CD14-positive monocyte (primary cell): ENCODE data around the gene PRLH. TPM values are rescaled to one million over a fixed set of nuclear protein-coding genes. Genes with fewer than 3 reads are reported as not detected.

ENCODE experiments used
- DNase-seq, 3 donors: peaks; one replicate each; pipeline ENCODE4 v3.0.0-alpha.2; 2011 to 2022
- H2AFZ ChIP-seq: 2 replicates; pipeline ENCODE4 v1.6.0; 2012; ENCODE audit warnings: mild to moderate bottlenecking, low read depth, low read length, inconsistent platforms; ENCODE audit not compliant: insufficient read depth, poor library complexity, severe bottlenecking
- H3K27ac ChIP-seq, 2 donors: 1 replicate in 1 of 2; 2 replicates in 1 of 2; pipeline ENCODE4 v1.5.1; 2012 to 2013; ENCODE audit warnings: low read length in 2 of 2, control low read depth in 1 of 2, inconsistent platforms in 1 of 2, low read depth in 1 of 2, mild to moderate bottlenecking in 1 of 2
- H3K27me3 ChIP-seq, 2 donors: one replicate each; pipeline versions ENCODE4 v1.6.0 to v1.6.1; 2011 to 2013; ENCODE audit warnings: low read length in 2 of 2; ENCODE audit not compliant: control insufficient read depth in 2 of 2, insufficient read depth in 2 of 2
- H3K36me3 ChIP-seq, 2 donors: replicated peaks in 1 of 2; 1 replicate in 1 of 2; 2 replicates in 1 of 2; pipeline versions ENCODE4 v1.5.1 to v1.6.1; 2012 to 2013; ENCODE audit warnings: low read length in 2 of 2, control low read depth in 1 of 2, inconsistent platforms in 1 of 2, mild to moderate bottlenecking in 1 of 2; ENCODE audit not compliant: insufficient read depth in 2 of 2, control insufficient read depth in 1 of 2
- H3K4me1 ChIP-seq, 2 donors: 1 replicate in 1 of 2; 2 replicates in 1 of 2; pipeline versions ENCODE4 v1.5.1 to v1.6.1; 2012 to 2013; ENCODE audit warnings: low read length in 2 of 2, control low read depth in 1 of 2, inconsistent platforms in 1 of 2, mild to moderate bottlenecking in 1 of 2, moderate library complexity in 1 of 2; ENCODE audit not compliant: insufficient read depth in 2 of 2, control insufficient read depth in 1 of 2
- H3K4me2 ChIP-seq: replicated peaks from 2 replicates; pipeline ENCODE3; 2012; ENCODE audit warnings: low read length, moderate library complexity, mild to moderate bottlenecking; ENCODE audit not compliant: poor library complexity, severe bottlenecking; ENCODE audit errors: extremely low read depth
- H3K4me3 ChIP-seq, 3 experiments: fragments of 200-600 bp in 1 of 3; sonication (generic) in 1 of 3; replicated peaks in 1 of 3; 1 replicate in 2 of 3; 2 replicates in 1 of 3; pipeline ENCODE4 v1.5.1; 2011 to 2013; ENCODE audit warnings: low read length in 3 of 3, mild to moderate bottlenecking in 3 of 3, control low read depth in 2 of 3, low read depth in 2 of 3, inconsistent platforms in 1 of 3, moderate library complexity in 1 of 3
- H3K79me2 ChIP-seq: 2 replicates; pipeline ENCODE4 v1.6.0; 2012; ENCODE audit warnings: mild to moderate bottlenecking, control low read depth, inconsistent platforms, low read length, moderate library complexity; ENCODE audit not compliant: insufficient read depth
- H3K9ac ChIP-seq: 2 replicates; pipeline ENCODE4 v1.6.0; 2017; ENCODE audit warnings: low read length, mild to moderate bottlenecking; ENCODE audit not compliant: insufficient read depth, poor library complexity, severe bottlenecking
- H3K9me3 ChIP-seq, 2 donors: replicated peaks in 1 of 2; 1 replicate in 1 of 2; 2 replicates in 1 of 2; pipeline versions ENCODE4 v1.5.1 to v1.6.1; 2012 to 2013; ENCODE audit warnings: low read length in 2 of 2, control low read depth in 1 of 2; ENCODE audit not compliant: control insufficient read depth in 1 of 2, insufficient read depth in 1 of 2
- H4K20me1 ChIP-seq: 2 replicates; pipeline ENCODE4 v1.6.0; 2012; ENCODE audit warnings: mild to moderate bottlenecking, low read length, control low read depth, moderate library complexity; ENCODE audit not compliant: insufficient read depth
- H3K27ac Mint-ChIP-seq, 7 donors: one replicate each; pipeline ENCODE4 v1.8.0; 2020; ENCODE audit warnings: mild to moderate bottlenecking in 7 of 7, mixed read lengths in 7 of 7, moderate library complexity in 6 of 7, inconsistent platforms in 2 of 7
- H3K27me3 Mint-ChIP-seq, 3 donors: one replicate each; pipeline ENCODE4 v1.8.0; 2021 to 2022; ENCODE audit warnings: low read depth in 3 of 3, mild to moderate bottlenecking in 3 of 3, mixed read lengths in 3 of 3, moderate library complexity in 3 of 3, inconsistent platforms in 1 of 3
- H3K36me3 Mint-ChIP-seq, 2 donors: one replicate each; pipeline ENCODE4 v1.8.0; 2020; ENCODE audit warnings: mixed read lengths in 2 of 2, inconsistent platforms in 1 of 2, mild to moderate bottlenecking in 1 of 2
- H3K4me1 Mint-ChIP-seq: one replicate; pipeline ENCODE4 v1.8.0; 2020; ENCODE audit warnings: mild to moderate bottlenecking, mixed read lengths
- H3K4me3 Mint-ChIP-seq, 2 donors: one replicate each; pipeline ENCODE4 v1.8.0; 2020; ENCODE audit warnings: mild to moderate bottlenecking in 2 of 2, mixed read lengths in 2 of 2, moderate library complexity in 1 of 2
- H3K9me3 Mint-ChIP-seq, 7 donors: one replicate each; pipeline ENCODE4 v1.8.0; 2020 to 2022; ENCODE audit warnings: mixed read lengths in 7 of 7, mild to moderate bottlenecking in 6 of 7, moderate library complexity in 6 of 7, inconsistent platforms in 2 of 7
- CTCF ChIP-seq: fragments of 200-600 bp; IDR thresholded peaks from one replicate; pipeline ENCODE4 v1.8.0; 2022; ENCODE audit warnings: antibody characterized with exemption, mild to moderate bottlenecking
- WGBS: methylation state at CpG from one replicate; pipeline ENCODE4 v1.1.5; 2013; ENCODE audit warnings: missing lambda C conversion rate; ENCODE audit not compliant: insufficient coverage; 5-methylcytosine and 5-hydroxymethylcytosine counted together
- intact Hi-C, 2 donors: fragments of 100-400 bp; cut with micrococcal nuclease; formaldehyde crosslinking; loops; one replicate each; pipeline versions ENCODE4 v1.15.0 to v1.15.1; 2023
- polyA plus RNA-seq, 3 donors: library from polyadenylated mRNA; depleted of rRNA in 1 of 3; unstranded in 2 of 3; stranded (reverse) in 1 of 3; fragments of 300-500 nt in 2 of 3; fragments of >200 nt in 1 of 3; fragmentation: Illumina TruSeq in 2 of 3; gene quantifications; 1 replicate in 2 of 3; 2 replicates in 1 of 3; pipeline ENCODE4 v1.2.3, GENCODE V29; 2012 to 2021

The PRLH gene
- polyA plus RNA-seq, 3 donors = not detected

DNA sequence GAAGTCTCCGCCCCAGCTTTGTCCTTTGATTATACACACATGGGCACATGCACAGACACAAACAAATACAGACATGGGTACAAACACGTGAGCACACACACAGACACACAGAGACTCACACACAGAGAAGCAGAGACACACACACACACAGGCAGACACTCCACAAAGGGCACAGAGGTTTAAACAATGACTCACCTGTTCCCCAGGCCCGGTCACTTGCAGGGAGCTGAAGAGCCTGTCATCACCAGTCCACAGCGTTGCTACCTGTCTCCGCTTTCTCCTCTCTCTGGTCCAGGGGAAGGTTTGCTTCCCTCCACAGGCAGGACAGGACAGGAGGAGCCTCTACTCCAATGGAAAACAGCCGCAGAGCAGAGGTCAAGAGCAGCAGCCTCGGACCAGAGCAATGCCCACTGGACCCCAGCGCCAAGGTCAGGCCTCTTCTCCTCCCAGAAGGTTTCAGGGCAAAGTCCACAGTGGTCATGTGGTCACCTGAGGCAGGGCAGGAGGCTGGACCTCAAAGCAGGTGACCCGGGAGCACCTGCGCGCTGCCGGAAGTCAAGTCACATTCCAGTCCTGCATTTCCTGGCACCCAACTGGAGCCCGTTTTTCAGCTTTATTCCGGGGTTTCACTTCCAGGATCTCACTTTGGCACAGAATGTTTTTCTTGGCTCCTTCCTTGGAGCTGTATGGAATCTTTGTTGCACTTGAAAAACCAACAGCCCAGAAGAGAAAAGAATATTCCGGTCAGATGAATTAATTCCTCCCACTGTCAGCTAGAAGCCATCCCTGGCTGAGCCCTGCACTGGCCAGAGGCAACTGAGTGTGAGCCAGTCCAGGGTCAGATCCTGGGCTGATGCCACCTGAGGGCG is 24.1 kb downstream of the PRLH start, which contains the start of gene RAB17:
TSS of gene RAB17 (minus strand) at position 463 of the 869 bp plus-strand sequence. CDS start 4,580 bp downstream, outside the sequence.
- H3K27me3 Mint-ChIP-seq = peaks cover 5 to 7% (median 7%) of the 10 kb centered on the region in 3 donors
- H3K9ac ChIP-seq = no peak within 1 kb of the TSS
- no peak for DNase-seq
- H3K9me3 Mint-ChIP-seq = peaks cover 0 to 6% (median 0%) of the 10 kb centered on the region in 7 donors
- no peaks in the 10 kb centered on the region for H4K20me1 ChIP-seq
- intact Hi-C loops = no loop called here
- H3K9me3 ChIP-seq = no peaks in the 10 kb centered on the region
- H3K4me1 ChIP-seq = peaks cover 12 to 15% of the 10 kb centered on the region in 2 donors
- peak within 1 kb of the TSS; percentile 61 to 86 (median 76) for H3K27ac Mint-ChIP-seq
- peak within 1 kb of the TSS; percentile 88 for H2AFZ ChIP-seq
- WGBS = 94% methylated on average over 16 of the region's 16 CpGs
- peak within 1 kb of the TSS; percentile 81 to 86 for H3K4me3 Mint-ChIP-seq
- no peaks in the 10 kb centered on the region for H3K36me3 Mint-ChIP-seq
- peak within 1 kb of the TSS; percentile 76 for H3K4me2 ChIP-seq
- H3K27ac ChIP-seq = peak within 1 kb of the TSS in 1 of 2 donors; percentile 43
- peaks cover 14% of the 10 kb centered on the region for H3K4me1 Mint-ChIP-seq
- no peaks in the 10 kb centered on the region for H3K36me3 ChIP-seq
- no peaks in the 10 kb centered on the region for H3K79me2 ChIP-seq
- peak within 1 kb of the TSS; percentile 24 to 71 (median 35) for H3K4me3 ChIP-seq
- no peaks in the 10 kb centered on the region for H3K27me3 ChIP-seq
- no peak for TF ChIP-seq CTCF

- Histone ChIP-seq H3K27me3 (no peaks in the 10 kb centered on the region), H3K79me2 (no peaks in the 10 kb centered on the region), H3K9me3 (no peaks in the 10 kb centered on the region), H3K4me3 (peak overlapping the region; percentile 24 to 71 (median 35)), H3K4me1 (peaks cover 14 to 19% of the 10 kb centered on the region in 2 donors), H3K27ac (peak overlapping the region in 1 of 2 donors; percentile 43), H2AFZ (peak overlapping the region; percentile 88), H3K9ac (no peak overlapping the region), H3K4me2 (peak overlapping the region; percentile 76), H4K20me1 (no peaks in the 10 kb centered on the region), H3K36me3 (no peaks in the 10 kb centered on the region)
- H3K36me3 Mint-ChIP-seq = no peaks in the 10 kb centered on the region
- TF ChIP-seq CTCF = no peak
- H3K9me3 Mint-ChIP-seq = peaks cover 0 to 6% (median 0%) of the 10 kb centered on the region in 7 donors
- H3K27ac Mint-ChIP-seq = peak overlapping the region; percentile 61 to 86 (median 76)
- 27% methylated on average over 5 of the region's 19 CpGs for WGBS
- peak overlapping the region; percentile 81 to 86 for H3K4me3 Mint-ChIP-seq
- peak; percentile 33 to 63 (median 45) for DNase-seq
- intact Hi-C loops = no loop called here
- peaks cover 16% of the 10 kb centered on the region for H3K4me1 Mint-ChIP-seq
- peaks cover 5 to 7% (median 7%) of the 10 kb centered on the region in 3 donors for H3K27me3 Mint-ChIP-seq
Observed at GRCh38 chr2:237591141-237591881, 24.9 kb downstream of the PRLH start.
